Nucleus accumbens (tissue), 56 donors: ENCODE data around the gene CDK15.
A peak's percentile ranks its signal among the peaks of the same experiment; 100 is the strongest.

Experiments
- DNase-seq, 56 donors: peaks; one replicate each; lab custom pipeline; 2025; lab: John Stamatoyannopoulos, UW

CDK15 gene

GRCh38 chr2:201904538-201905420, 98.4 kb downstream of the CDK15 start:
- no peak for DNase-seq

- no peak for DNase-seq
Observed at GRCh38 chr2:201906777-201907562, 100.6 kb downstream of the CDK15 start.

DNA sequence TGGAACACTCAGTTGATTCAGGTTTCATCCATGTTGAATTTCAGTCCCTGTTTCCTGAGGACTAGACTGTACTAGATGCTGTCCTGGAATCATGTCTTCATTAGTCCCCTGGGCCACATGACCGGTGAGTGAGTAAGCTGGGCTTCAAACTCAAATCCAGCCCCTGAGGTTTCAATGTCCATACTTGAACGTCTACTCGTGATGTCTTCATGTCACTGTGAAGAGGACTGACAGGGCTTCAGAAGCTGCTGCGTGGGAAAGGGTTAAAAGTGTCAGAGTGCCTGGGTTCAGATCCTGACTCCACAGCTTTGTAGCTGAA, 101.2 kb downstream of the CDK15 start:
- DNase-seq = no peak

DNA sequence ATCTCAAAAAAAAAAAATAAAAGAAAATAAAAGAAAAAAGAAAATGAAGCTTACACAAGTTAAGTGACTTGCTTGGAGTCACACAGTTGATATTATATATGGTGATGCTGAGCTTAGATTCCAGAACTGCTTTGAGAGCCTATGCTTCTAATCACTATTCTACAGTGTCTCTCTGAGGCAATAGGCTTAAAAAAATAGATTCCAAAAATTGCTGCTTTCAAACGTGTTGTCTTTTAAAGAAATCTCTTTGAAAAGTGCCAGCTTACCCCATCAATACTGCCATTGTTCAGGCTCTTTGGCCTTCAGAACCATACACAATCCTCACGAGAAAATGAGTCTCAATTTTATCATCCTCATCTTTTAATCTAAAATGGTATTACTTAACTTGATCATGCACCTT, 102.6 kb downstream of the CDK15 start:
- DNase-seq = no peak

DNA sequence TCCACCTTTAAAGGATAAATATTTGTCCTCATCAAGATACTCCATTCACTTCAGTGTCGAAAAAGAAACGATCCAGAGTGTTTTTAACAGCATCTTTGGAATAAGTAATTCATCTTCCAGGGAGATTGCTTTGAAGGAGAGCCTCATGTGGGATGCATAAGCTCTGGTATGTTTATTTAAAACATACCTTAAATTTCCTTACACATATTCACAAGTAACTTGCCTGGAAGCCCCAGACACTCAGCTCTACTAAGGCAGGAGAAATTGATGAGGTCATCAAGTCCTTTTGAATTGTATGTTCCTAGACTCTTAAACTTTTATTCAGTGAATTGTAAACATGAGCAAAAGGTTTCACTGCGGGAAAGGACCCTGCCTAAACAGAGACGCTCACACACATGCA, 103.0 kb downstream of the CDK15 start:
- no peak for DNase-seq

DNA sequence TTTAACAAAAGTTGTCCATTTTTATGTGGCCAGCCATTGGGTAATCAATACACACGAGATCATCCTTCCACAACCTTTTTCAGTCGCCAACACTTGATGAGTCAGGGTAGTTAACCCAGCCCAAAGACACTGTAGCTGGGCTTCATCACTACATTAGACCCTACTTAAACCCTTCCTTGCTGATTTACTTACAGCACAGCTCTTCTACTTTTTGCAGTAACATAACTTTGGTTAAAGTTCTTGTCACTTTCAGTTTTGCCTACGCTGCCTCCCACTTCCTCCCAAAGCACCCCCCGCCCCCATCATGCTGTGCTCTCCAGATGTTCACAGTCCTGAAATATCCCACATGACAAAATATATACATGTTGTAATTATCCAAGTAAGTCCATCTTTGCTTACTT, 103.6 kb downstream of the CDK15 start:
- DNase-seq = no peak

DNA sequence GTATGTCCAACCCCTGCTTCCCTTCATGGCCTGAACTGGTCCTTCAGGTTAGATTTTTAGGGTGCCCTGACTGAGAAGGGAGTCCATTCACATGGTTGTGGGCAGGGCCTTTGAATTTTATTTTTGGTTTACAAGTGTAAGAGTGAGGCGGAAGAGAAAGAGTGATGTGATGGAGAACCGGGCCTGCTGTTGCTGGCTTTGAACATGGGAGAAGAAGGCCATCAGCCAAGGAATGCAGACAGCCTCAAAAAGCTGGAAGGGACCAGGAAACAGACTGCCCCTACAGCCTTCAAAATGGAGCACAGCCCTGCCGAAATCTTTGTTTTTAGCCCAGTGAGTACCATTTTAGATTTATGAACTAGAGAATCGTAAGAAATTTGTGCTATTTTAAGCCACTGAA, 105.0 kb downstream of the CDK15 start:
- no peak for DNase-seq

DNA sequence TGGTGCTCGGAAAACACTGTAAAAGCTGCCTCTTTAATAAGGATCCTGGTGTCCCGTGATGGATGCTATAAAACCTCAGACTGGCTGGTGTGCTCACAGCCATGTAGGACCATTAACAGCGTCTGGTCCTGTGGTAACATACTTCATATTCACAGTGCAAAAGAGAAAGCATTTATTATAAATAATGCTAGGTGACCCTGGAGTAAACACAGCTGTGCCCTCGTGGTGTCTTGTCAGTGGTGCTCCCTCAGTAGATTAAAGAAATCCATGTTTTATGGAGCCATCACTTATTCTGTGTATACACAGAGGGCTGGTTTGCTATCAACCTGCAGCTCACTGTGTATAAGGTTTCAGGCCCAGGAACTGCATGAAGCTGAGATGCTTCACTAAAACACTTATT, 106.9 kb downstream of the CDK15 start:
- DNase-seq = no peak

- no peak for DNase-seq
Observed at GRCh38 chr2:201915446-201915845, 109.1 kb downstream of the CDK15 start.

- DNase-seq = no peak
Observed at GRCh38 chr2:201916565-201916964, 110.2 kb downstream of the CDK15 start.

DNA sequence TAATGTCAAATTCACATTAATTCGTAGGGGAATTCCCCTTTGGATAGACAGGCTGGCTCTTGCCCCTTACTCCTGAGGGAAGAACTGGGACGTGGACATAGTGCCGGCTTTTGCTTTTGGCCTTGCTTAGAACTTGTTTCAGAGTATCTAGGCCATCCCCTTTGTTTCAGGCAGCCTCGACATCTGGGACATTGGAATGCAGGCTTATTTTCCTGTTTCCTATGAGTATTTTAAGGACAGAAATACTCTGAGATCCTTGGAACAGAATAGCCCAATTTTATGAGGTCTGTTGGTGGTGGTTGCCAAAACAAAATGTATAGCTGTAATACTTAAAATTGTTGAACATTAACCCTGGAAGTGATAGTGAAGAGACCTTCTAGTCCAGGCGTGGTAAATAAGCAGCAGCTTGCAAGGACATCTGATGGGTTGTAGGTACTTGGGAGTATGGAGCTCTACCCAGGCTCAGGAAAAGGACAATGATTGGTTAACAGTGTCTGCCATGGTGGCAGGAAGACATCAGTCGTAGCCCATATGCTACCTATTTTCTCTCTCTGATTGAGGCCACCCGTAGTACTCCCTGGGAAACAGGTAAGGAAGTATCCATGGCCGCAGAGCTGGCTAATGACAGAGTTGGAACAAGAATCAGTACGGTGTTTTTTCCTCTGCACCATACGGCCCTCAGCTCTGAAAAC, 112.4 kb downstream of the CDK15 start:
- no peak for DNase-seq

DNA sequence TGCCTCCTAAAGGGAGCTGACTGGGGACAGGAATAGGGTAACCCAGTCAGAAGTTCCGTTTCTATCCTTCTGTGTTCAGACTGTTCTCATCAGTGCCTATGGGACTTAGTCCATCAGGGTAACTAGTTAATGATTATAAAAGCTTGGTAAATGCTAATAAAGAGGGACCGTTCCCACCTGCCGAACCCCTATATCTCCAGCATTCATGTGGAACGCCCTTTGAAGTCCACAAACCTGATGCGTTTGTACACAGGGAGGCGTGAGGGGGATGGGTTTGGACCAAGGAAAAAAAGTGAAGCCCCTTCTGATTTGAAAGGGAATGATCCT, 112.9 kb downstream of the CDK15 start:
- no peak for DNase-seq

DNA sequence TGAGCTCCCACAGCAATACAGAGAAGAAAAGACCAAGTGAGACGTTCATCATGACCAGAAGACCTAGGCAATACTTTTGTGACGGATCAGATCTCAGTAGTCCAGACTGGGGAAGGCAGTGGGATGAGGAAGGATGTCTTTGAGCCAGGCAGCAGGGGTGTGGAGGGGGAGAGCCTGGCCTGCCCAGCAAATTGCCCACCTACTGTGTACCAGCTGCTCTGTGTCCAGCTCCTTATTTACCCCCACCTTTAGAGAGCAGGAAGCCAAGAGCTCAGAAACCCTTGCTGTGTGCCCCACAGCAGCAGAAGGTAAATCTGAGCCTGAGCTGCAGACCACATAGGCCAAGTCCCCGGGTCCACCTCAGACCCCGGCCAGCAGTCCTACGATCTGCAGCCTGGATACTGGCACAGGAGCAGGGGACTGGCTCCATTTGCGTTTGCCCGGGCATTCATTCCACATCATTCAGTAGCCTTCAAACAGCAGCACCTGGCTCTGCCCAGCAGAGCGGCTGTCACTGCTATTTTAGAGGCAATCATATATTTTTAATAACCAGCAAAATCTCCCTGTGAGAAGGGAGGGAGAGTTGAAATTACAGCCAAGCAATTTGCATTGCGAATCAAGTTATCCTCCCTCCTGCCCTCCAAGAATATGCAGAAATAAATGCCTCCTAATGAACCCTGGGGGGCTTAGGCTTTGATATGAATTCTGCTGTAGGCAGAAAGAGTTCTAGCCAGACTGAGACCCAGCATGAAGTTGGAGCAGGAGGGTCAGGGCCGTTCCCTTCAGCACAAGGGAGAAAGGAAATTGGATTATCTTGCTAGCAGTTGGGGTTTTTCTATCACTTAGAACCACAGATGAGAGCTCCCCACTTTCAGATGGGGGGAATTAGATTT, 117.3 kb downstream of the CDK15 start:
- no peak for DNase-seq

DNA sequence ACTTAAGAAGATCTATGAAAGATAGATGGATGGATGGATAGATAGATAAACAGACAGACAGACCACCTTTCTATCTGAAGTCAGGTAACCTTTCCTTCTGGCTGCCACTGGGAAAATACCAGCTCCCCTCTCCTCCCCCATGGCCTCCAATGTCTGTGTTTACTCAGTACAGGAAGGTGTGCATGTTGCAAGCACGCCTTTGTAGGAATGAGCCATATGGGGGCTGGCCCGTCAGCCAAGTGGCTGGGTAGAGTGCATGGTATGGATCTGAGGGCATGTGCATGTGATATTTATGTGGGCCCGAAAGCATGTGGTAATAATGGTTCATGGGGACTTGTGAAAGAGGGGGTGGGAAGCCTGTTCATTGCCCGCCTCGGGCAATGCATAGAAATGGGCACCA, 118.1 kb downstream of the CDK15 start:
- no peak for DNase-seq

DNA sequence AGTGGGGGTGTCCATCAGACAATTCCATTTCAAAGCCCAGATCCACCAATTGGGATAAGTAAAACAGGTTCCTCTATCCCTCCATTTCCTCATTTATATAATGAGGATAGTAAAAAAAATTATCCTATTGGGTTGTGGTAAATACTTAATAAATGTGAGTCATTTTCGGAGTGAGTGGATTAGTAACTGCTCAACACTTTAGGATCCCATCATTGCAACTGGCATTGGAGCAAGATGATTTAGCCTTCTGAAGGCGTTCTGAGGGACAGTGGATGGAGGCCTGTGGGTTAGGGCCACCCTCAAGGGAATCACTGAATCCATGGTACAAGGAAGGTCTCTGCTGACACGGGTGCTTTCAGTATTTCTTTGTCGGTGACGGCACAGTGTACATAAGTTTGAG, 118.7 kb downstream of the CDK15 start:
- DNase-seq = no peak

GRCh38 chr2:201926067-201926466, 119.7 kb downstream of the CDK15 start:
- DNase-seq = no peak

DNA sequence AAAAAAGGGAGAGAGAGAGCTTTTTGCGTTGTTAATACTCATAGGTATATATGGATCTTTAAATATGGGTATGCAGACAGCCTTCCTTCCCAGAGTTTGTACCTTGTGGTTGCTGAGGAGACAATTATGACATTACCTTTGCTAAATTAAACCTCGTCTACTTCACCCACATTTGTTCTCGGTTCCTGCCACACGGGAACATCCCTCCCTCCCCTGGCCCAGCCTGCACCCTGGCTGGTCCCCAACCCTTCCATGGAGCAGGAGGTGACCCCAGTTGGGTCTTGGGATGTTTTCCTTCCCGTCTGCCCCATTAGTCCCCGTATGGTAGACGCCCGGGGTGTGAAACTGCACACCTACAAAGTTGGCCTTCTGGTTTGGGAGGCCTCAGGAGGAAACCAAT, 122.0 kb downstream of the CDK15 start:
- DNase-seq = peak in 3 of 56 donors; percentile 3 to 25 (median 3)

DNA sequence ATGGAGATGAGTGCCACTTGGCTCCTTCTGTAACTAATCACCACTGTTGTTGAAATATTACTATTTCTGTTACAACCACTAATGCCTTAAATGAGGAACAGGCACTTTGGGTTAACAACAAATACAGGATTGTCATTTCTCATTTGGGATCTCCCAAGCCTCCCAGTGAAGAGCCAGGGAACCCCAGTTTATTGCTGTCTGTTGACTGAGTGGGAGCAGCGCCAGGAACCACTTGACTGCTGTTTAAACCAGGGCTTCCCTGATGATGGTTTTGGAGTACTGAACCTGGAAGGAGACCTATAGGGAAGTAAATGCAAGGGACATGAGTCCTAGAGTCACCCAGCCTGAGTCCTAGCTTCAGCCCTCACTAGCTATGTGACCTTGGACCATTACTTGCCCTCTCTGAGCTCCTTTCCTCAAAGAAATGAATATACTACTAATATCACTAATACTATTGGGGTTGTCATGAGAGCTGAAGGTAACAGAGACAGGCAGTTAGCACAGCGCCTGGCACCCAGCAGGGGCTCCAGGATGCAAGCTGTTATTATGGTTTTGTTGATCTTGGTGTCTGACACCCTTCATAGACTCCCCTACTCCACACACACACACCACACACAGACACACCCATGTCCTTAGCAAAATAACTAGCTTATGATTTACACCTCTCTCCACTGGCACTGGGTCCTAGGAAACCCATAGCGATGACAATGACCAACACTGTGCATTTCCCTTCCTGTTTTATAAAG, 123.1 kb downstream of the CDK15 start:
- DNase-seq = no peak

DNA sequence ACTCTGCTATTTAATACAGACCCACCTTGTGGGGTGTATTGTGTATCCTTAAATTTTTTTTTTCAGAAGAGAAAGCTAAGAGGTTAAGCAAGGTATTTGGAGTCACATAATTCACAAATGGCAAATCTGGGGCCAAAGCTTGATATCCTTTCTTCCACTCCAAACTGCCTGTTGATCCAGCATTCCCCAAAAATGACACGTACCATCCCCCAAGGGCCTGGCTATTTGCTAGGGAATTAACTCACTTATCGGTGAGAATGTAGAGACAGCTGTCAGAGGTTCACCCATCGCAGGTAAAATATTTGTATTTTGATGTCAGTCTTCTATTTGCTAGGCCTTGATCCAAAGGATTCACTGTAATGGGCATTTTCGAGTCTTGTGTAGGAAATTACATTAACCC, 123.7 kb downstream of the CDK15 start:
- no peak for DNase-seq

- DNase-seq = no peak
Observed at GRCh38 chr2:201930831-201931230, 124.5 kb downstream of the CDK15 start.
